ENCODE measurements around the gene SLC7A1.

SLC7A1 gene

DNA sequence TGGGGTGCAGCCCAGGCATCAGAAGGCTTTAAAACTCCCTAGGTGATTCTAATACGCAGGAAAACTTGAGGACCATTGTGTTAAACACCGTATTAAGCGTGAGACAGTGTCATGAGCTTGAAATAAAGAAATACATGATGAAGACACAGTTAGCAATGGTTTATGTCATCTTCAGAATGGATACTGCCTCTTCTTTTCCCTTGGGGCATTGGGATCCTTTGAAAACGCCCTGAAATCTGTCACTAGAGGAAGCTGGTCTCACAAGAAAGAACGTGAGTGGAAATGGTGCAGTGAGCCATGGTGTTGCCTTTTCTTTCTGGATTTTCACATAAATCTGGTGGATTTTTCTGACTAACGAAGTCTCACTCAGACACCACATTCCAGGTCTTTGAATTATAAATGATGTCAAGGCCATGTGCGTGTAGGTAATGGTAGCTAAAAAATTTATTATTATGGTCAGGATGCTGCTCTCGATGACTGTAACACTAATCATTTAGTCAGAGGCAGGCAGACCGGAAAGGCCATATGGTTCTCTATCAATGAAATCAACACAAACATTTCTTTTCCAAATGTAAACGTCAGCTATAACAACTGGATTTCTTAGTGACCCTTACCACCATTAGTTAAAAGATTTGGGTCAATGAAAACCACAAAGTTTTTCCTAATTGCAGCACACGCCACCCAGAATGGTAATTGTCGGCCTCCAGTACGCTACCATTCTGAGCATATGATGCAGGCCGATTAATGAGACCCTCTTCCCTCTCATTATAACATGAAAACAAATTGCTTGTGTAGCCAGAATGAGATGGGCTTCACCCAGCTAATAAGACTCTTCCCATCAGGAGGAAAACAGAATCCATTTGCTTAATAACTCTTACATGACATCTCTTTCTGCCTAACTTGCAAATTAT is 105.6 kb downstream of the SLC7A1 start:
- TF ChIP-seq, protein P1, sequence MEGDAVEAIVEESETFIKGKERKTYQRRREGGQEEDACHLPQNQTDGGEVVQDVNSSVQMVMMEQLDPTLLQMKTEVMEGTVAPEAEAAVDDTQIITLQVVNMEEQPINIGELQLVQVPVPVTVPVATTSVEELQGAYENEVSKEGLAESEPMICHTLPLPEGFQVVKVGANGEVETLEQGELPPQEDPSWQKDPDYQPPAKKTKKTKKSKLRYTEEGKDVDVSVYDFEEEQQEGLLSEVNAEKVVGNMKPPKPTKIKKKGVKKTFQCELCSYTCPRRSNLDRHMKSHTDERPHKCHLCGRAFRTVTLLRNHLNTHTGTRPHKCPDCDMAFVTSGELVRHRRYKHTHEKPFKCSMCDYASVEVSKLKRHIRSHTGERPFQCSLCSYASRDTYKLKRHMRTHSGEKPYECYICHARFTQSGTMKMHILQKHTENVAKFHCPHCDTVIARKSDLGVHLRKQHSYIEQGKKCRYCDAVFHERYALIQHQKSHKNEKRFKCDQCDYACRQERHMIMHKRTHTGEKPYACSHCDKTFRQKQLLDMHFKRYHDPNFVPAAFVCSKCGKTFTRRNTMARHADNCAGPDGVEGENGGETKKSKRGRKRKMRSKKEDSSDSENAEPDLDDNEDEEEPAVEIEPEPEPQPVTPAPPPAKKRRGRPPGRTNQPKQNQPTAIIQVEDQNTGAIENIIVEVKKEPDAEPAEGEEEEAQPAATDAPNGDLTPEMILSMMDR (IDR thresholded peaks at IDR 0.05; ENCODE audit: unreplicated experiment in 3 of 3), result no peak
- H3K36me3 Mint-ChIP-seq (ENCODE audit: low read depth), result no peaks in the 10 kb centered on the region
- H3K4me1 Mint-ChIP-seq, result peaks cover 5% of the 10 kb centered on the region
- no peak overlapping the region for H3K27ac Mint-ChIP-seq
- H3K4me3 Mint-ChIP-seq, result no peak overlapping the region
- no peaks in the 10 kb centered on the region for H3K9me3 Mint-ChIP-seq
- H3K27me3 Mint-ChIP-seq (ENCODE audit: low read depth), result peaks cover 25% of the 10 kb centered on the region

DNA sequence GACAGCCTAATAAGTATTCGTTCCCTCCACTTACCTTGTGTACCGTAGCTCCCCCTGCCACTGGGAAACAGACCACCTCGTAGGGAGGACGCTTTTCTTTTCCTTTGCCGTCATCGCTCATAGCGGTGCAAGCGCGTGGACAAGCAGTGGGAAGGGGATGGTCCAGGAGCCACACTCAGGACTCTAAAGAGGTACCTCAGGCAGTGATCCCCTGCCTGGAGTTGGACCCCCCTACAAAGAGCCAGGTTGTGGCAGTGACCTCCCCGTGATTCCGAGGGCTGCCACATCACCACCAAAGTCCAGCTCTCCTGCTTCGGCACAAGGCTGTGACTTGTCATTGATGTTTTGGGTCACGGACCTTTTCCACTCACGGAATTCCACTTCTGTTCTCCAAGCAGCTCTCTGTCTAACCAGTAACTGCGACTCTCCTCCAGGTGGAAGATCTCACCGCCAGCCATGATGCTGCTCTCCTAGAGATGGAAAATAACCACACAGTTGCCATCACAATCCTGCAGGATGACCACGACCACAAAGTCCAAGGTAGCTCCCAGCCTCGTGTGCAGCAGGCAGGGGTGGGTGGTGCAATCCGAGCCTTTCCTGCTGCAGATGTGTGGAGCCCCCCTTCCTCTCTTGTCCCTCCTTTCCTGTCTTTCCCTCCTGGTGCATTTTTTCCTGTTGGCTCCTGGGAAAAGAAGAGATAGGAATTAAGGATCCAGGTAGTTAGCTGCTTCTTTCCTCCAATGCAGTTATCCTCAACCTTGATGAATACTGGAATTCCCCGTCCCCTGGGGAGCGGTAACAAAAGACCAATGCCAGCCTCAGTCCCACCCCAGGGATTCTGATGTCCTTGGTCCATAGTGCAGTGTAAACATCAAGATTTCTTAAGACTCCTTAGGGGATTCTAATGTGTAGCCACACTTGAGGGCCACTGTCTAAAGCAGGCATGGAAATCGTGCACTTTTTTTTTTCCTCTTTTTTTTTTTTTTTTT is 107.7 kb downstream of the SLC7A1 start:
- Mint-ChIP-seq H3K27me3 (ENCODE audit: low read depth) (peaks cover 26% of the 10 kb centered on the region), H3K27ac (no peak overlapping the region), H3K4me1 (peaks cover 9% of the 10 kb centered on the region), H3K36me3 (ENCODE audit: low read depth) (no peaks in the 10 kb centered on the region), H3K4me3 (no peak overlapping the region), H3K9me3 (no peaks in the 10 kb centered on the region)
- TF ChIP-seq, protein P1 (IDR thresholded peaks at IDR 0.05; ENCODE audit: unreplicated experiment in 3 of 3), result no peak

DNA sequence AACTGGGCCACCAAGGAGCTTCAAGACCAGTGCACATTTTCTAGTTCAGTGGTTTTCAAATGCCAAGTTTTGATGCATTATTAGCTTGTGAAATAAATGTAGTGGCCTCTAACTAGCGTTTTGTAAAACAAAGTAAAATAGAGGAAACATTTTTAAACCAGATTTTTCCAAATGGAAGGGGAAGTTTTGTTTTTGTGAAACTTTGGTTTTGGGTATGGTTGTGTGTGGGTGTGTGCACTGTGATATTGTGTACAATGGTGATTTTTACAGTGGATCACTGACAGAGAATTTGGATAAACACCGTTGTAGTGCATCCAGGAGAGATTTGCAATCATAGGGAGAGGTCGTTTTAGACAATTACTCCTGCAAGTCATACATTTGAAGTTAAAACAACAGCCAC is 108.9 kb downstream of the SLC7A1 start:
- Mint-ChIP-seq H3K36me3 (ENCODE audit: low read depth) (no peaks in the 10 kb centered on the region), H3K27ac (no peak overlapping the region), H3K4me3 (no peak overlapping the region), H3K4me1 (peaks cover 9% of the 10 kb centered on the region), H3K27me3 (ENCODE audit: low read depth) (peaks cover 32% of the 10 kb centered on the region), H3K9me3 (no peaks in the 10 kb centered on the region)
- TF ChIP-seq, protein P1 (IDR thresholded peaks at IDR 0.05; ENCODE audit: unreplicated experiment in 3 of 3), result no peak

DNA sequence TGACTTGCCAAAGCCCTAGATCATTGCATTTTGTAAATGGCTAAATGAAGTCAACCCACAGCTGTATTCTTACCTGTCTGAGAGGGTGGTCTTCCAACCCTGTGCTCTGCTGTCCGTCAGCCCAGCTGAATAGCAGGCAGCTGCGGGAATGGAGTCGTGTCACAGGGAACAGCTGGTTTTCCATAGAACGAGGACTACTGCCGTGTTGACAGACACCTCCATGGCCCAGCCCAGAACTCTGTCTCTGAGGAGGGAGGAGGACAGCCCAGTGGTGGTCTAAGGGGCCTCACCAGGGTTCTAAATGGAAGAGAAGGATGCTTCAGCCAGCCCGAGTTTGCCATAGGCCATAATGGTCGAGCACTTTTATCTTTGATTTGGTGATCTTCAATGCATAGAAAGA is 110.7 kb downstream of the SLC7A1 start:
- H3K4me1 Mint-ChIP-seq, result peaks cover 9% of the 10 kb centered on the region
- TF ChIP-seq, protein P1 (IDR thresholded peaks at IDR 0.05; ENCODE audit: unreplicated experiment in 3 of 3), result no peak
- no peak overlapping the region for H3K27ac Mint-ChIP-seq
- H3K9me3 Mint-ChIP-seq, result no peaks in the 10 kb centered on the region
- no peaks in the 10 kb centered on the region for H3K36me3 Mint-ChIP-seq (ENCODE audit: low read depth)
- peaks cover 39% of the 10 kb centered on the region for H3K27me3 Mint-ChIP-seq (ENCODE audit: low read depth)
- no peak overlapping the region for H3K4me3 Mint-ChIP-seq

DNA sequence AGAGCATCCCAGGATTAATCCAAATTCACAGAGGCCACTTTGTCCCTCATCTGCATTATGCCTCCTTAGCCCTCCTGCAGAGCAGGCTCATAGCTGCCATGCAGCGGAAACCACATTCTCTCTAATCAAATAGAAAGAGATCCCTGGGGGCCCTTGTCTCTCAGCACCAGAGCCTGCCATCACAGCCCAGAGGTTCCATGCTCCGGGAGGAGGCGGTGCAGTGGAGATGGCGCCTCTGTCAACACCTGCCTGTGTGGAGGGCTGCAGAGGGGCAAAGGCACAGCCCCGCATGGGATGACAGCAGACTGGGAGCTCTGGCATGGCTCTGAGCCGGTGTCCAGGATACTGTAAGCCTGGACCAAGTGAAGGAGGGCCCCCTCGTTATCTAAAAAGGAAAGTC is 111.3 kb downstream of the SLC7A1 start:
- Mint-ChIP-seq H3K36me3 (ENCODE audit: low read depth) (no peaks in the 10 kb centered on the region), H3K27me3 (ENCODE audit: low read depth) (peaks cover 39% of the 10 kb centered on the region), H3K4me3 (no peak overlapping the region), H3K9me3 (no peaks in the 10 kb centered on the region), H3K27ac (no peak overlapping the region), H3K4me1 (peaks cover 9% of the 10 kb centered on the region)
- TF ChIP-seq, protein P1 (IDR thresholded peaks at IDR 0.05; ENCODE audit: unreplicated experiment in 3 of 3), result no peak

Data from nephron (organoid).